NT2/D1 (cell line): ENCODE data around the gene SBK3.
"Not testable (repeated sequence)": the region's sequence is repeated elsewhere in the genome, so short reads cannot be mapped to it uniquely, and the experiment has no call there.

Experiments used
- SUZ12 ChIP-seq: IDR thresholded peaks from 2 replicates; pipeline ENCODE4 v1.6.1; 2011; ENCODE audit not compliant: insufficient read length, insufficient read depth; ENCODE audit errors: extremely low read depth
- YY1 ChIP-seq: IDR thresholded peaks from 2 replicates; pipeline ENCODE4 v1.6.1; 2011; ENCODE audit not compliant: insufficient read length, insufficient read depth
- ZNF274 ChIP-seq: IDR thresholded peaks from 2 replicates; pipeline ENCODE4 v1.6.1; 2011; ENCODE audit warnings: mild to moderate bottlenecking, low read depth, low read length

DNA sequence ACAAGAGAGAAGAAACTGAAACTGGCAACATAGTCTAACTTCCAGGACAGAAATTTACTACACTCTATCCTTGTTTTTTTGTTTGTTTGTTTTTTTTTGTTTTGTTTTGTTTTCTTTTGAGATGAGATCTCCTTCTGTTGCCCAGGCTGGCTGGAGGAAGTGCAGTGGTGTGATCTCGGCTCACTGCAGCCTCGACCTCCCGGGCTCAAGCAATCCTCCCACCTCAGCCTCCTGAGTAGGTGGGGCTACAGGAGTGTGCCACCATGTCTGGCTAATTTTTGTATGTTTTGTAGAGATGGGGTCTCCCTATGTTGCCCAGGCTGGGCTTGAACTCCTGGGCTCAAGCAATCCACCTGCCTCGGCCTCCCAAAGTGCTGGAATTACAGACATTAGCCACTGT, 36.9 kb upstream of the SBK3 start:
- not testable (repeated sequence) for TF ChIP-seq YY1, ZNF274, SUZ12
